Measurements from ENCODE around the gene ATG101.
A peak's percentile ranks its signal among the peaks of the same experiment; 100 is the strongest.

The ATG101 gene

GRCh38 chr12:52063981-52064649 lies 5.7 kb upstream of the ATG101 start:
- TF ChIP-seq POLR2AphosphoS5 (IDR thresholded peaks at IDR 0.05; ENCODE audit: borderline replicate concordance, low read depth, low read length) (no peak), FOXP2 (optimal IDR thresholded peaks at IDR 0.05; ENCODE audit: control extremely low read depth, extremely low read length, insufficient read depth) (no peak), EZH2 (IDR thresholded peaks at IDR 0.05) (no peak)

GRCh38 chr12:52066346-52067080 lies 3.3 kb upstream of the ATG101 start:
- no peak for DNase-seq (ENCODE audit: low read depth, low spot score)

More at GRCh38 chr12:52063981-52064649, 5.7 kb upstream of the ATG101 start:
- Histone ChIP-seq H3K9me3 (ENCODE audit: low read depth, low read length) (no peaks in the 10 kb centered on the region), H3K27ac (no peak overlapping the region), H3K4me3 (no peak overlapping the region), H3K36me3 (ENCODE audit: insufficient read depth, low read length) (no peaks in the 10 kb centered on the region; the same call in 1 of the 2 replicates), H3K9ac (ENCODE audit: insufficient read length) (no peak overlapping the region)
- no peak for DNase-seq (ENCODE audit: low read depth, low spot score)

GRCh38 chr12:52067081-52067374 lies 2.8 kb upstream of the ATG101 start:
- Histone ChIP-seq H3K36me3 (ENCODE audit: insufficient read depth, low read length) (peaks cover 1% of the 10 kb centered on the region; the same call in 1 of the 2 replicates), H3K4me3 (no peak overlapping the region), H3K9me3 (ENCODE audit: low read depth, low read length) (no peaks in the 10 kb centered on the region), H3K9ac (ENCODE audit: insufficient read length) (no peak overlapping the region), H3K27ac (no peak overlapping the region)
- no peak for TF ChIP-seq FOXP2 (optimal IDR thresholded peaks at IDR 0.05; ENCODE audit: control extremely low read depth, extremely low read length, insufficient read depth)
- no peak for TF ChIP-seq EZH2 (IDR thresholded peaks at IDR 0.05)
- TF ChIP-seq POLR2AphosphoS5 (IDR thresholded peaks at IDR 0.05; ENCODE audit: borderline replicate concordance, low read depth, low read length): no peak
- DNase-seq (ENCODE audit: low read depth, low spot score): no peak

More at GRCh38 chr12:52066346-52067080, 3.3 kb upstream of the ATG101 start:
- H3K4me3 ChIP-seq: no peak overlapping the region
- H3K9ac ChIP-seq (ENCODE audit: insufficient read length): no peak overlapping the region
- H3K27ac ChIP-seq: no peak overlapping the region
- H3K9me3 ChIP-seq (ENCODE audit: low read depth, low read length): no peaks in the 10 kb centered on the region
- TF ChIP-seq POLR2AphosphoS5 (IDR thresholded peaks at IDR 0.05; ENCODE audit: borderline replicate concordance, low read depth, low read length) (no peak), FOXP2 (optimal IDR thresholded peaks at IDR 0.05; ENCODE audit: control extremely low read depth, extremely low read length, insufficient read depth) (no peak), EZH2 (IDR thresholded peaks at IDR 0.05) (no peak)
- H3K36me3 ChIP-seq (ENCODE audit: insufficient read depth, low read length): no peaks in the 10 kb centered on the region

GRCh38 chr12:52070185-52070925 lies 577 bp downstream of the ATG101 start:
- TF ChIP-seq EZH2 (IDR thresholded peaks at IDR 0.05) (no peak), POLR2AphosphoS5 (IDR thresholded peaks at IDR 0.05; ENCODE audit: borderline replicate concordance, low read depth, low read length) (no peak), FOXP2 (optimal IDR thresholded peaks at IDR 0.05; ENCODE audit: control extremely low read depth, extremely low read length, insufficient read depth) (no peak)
- H3K4me3 ChIP-seq: peak overlapping the region; percentile 95
- H3K27ac ChIP-seq: no peak overlapping the region
- no peak for DNase-seq (ENCODE audit: low read depth, low spot score)
- peaks cover 26% of the 10 kb centered on the region; the same call in 1 of the 2 replicates for H3K36me3 ChIP-seq (ENCODE audit: insufficient read depth, low read length)
- peak overlapping the region; percentile 98 for H3K9ac ChIP-seq (ENCODE audit: insufficient read length)
- no peaks in the 10 kb centered on the region for H3K9me3 ChIP-seq (ENCODE audit: low read depth, low read length)

GRCh38 chr12:52073531-52074381 lies 4.0 kb downstream of the ATG101 start:
- TF ChIP-seq POLR2AphosphoS5 (IDR thresholded peaks at IDR 0.05; ENCODE audit: borderline replicate concordance, low read depth, low read length) (no peak), FOXP2 (optimal IDR thresholded peaks at IDR 0.05; ENCODE audit: control extremely low read depth, extremely low read length, insufficient read depth) (no peak), EZH2 (IDR thresholded peaks at IDR 0.05) (no peak)
- no peaks in the 10 kb centered on the region for H3K9me3 ChIP-seq (ENCODE audit: low read depth, low read length)
- no peak for DNase-seq (ENCODE audit: low read depth, low spot score)
- H3K27ac ChIP-seq: 0 out of 2 replicates have a peak overlapping the region, but pooled peaks have one; percentile 1
- peak overlapping the region; percentile 8 for H3K4me3 ChIP-seq
- no peak overlapping the region for H3K9ac ChIP-seq (ENCODE audit: insufficient read length)
- H3K36me3 ChIP-seq (ENCODE audit: insufficient read depth, low read length): peaks cover 44% of the 10 kb centered on the region; the same call in 1 of the 2 replicates

- H3K9ac ChIP-seq (ENCODE audit: insufficient read length): no peak overlapping the region
- TF ChIP-seq POLR2AphosphoS5 (IDR thresholded peaks at IDR 0.05; ENCODE audit: borderline replicate concordance, low read depth, low read length) (no peak), EZH2 (IDR thresholded peaks at IDR 0.05) (no peak), FOXP2 (optimal IDR thresholded peaks at IDR 0.05; ENCODE audit: control extremely low read depth, extremely low read length, insufficient read depth) (no peak)
- no peak for DNase-seq (ENCODE audit: low read depth, low spot score)
- H3K27ac ChIP-seq: no peak overlapping the region
- no peak overlapping the region for H3K4me3 ChIP-seq
- peaks cover 44% of the 10 kb centered on the region; the same call in 1 of the 2 replicates for H3K36me3 ChIP-seq (ENCODE audit: insufficient read depth, low read length)
- H3K9me3 ChIP-seq (ENCODE audit: low read depth, low read length): no peaks in the 10 kb centered on the region
Measured at GRCh38 chr12:52074971-52075724, 5.4 kb downstream of the ATG101 start.

- DNase-seq (ENCODE audit: low read depth, low spot score): no peak
- Histone ChIP-seq H3K36me3 (ENCODE audit: insufficient read depth, low read length) (peaks cover 44% of the 10 kb centered on the region; the same call in 1 of the 2 replicates), H3K27ac (no peak overlapping the region), H3K9me3 (ENCODE audit: low read depth, low read length) (no peaks in the 10 kb centered on the region), H3K4me3 (no peak overlapping the region), H3K9ac (ENCODE audit: insufficient read length) (no peak overlapping the region)
- TF ChIP-seq EZH2 (IDR thresholded peaks at IDR 0.05): no peak
- no peak for TF ChIP-seq POLR2AphosphoS5 (IDR thresholded peaks at IDR 0.05; ENCODE audit: borderline replicate concordance, low read depth, low read length)
- no peak for TF ChIP-seq FOXP2 (optimal IDR thresholded peaks at IDR 0.05; ENCODE audit: control extremely low read depth, extremely low read length, insufficient read depth)
Measured at GRCh38 chr12:52076811-52077210, 7.0 kb downstream of the ATG101 start.
